ENCODE measurements around the gene COBLL1. TPM values are rescaled to one million over a fixed set of nuclear protein-coding genes. Genes with fewer than 3 reads are reported as not detected.

The COBLL1 gene
- total RNA-seq, 1 experiment from 2014 or later, result 5.9 TPM

GRCh38 chr2:164812378-164812777, 29.2 kb downstream of the COBLL1 start:
- H3K27ac ChIP-seq (ENCODE audit: insufficient read length, low read depth, low read length), result no peak overlapping the region
- H3K23me2 ChIP-seq (ENCODE audit: insufficient read length, low read depth, low read length, poor library complexity, severe bottlenecking), result no peaks in the 10 kb centered on the region
- no peak for DNase-seq
- no peaks in the 10 kb centered on the region for H3K9me3 ChIP-seq (ENCODE audit: control insufficient read depth, low read depth, low read length)
- H2BK5ac ChIP-seq (ENCODE audit: insufficient read length, low read length), result no peak overlapping the region
- no peak overlapping the region for H3K18ac ChIP-seq (ENCODE audit: insufficient read length, low read depth, low read length)
- Mint-ChIP-seq H3K4me1 (0 out of 4 replicates have a peak, but pooled peaks cover 0 to 3% of the 10 kb centered on the region in 2 experiments), H3K27ac (no peak overlapping the region), H3K9me3 (no peaks in the 10 kb centered on the region), H3K36me3 (ENCODE audit: insufficient read depth in 1 of 3, low read depth in 3 of 3) (no peaks in the 10 kb centered on the region), H3K27me3 (ENCODE audit: low read depth) (no peaks in the 10 kb centered on the region), H3K4me3 (no peak overlapping the region)
- H3T11ph ChIP-seq (ENCODE audit: low read length), result no peak overlapping the region
- no peak overlapping the region for H4K8ac ChIP-seq (replicated peaks; ENCODE audit: insufficient read length, low read depth, low read length)
- H2BK20ac ChIP-seq (ENCODE audit: low read depth, low read length, poor library complexity, severe bottlenecking), result no peak overlapping the region
- H3K27me3 ChIP-seq (ENCODE audit: insufficient read depth, low read length), result no peaks in the 10 kb centered on the region
- H3K4me1 ChIP-seq (ENCODE audit: insufficient read depth, low read length), result no peaks in the 10 kb centered on the region
- no peak overlapping the region for H4K5ac ChIP-seq (ENCODE audit: insufficient read length, low read depth, low read length)
- no CpG with 5 or more reads among the region's 1 CpG for WGBS (ENCODE audit: extremely low coverage, insufficient read length, low lambda C conversion rate)
- no peak overlapping the region for H2BK120ac ChIP-seq (ENCODE audit: low read depth, low read length, poor library complexity, severe bottlenecking)
- no peak overlapping the region for H2AFZ ChIP-seq (ENCODE audit: low read length)
- H3K9ac ChIP-seq (ENCODE audit: extremely low read depth, insufficient read length, low read length), result no peak overlapping the region
- no peaks in the 10 kb centered on the region for H4K20me1 ChIP-seq (ENCODE audit: control insufficient read depth, insufficient read depth, insufficient read length)
- no peak overlapping the region for H2AK5ac ChIP-seq (ENCODE audit: insufficient read length, low read length)
- H2BK12ac ChIP-seq (ENCODE audit: insufficient read length, low read depth, low read length), result no peak overlapping the region
- no peak overlapping the region for H3K23ac ChIP-seq (ENCODE audit: insufficient read length, low read depth, low read length)
- no peak overlapping the region for H3K14ac ChIP-seq (ENCODE audit: insufficient read depth, low read length)
- H3K56ac ChIP-seq (ENCODE audit: insufficient read length, low read depth, low read length), result no peak overlapping the region
- no peaks in the 10 kb centered on the region for H3K79me1 ChIP-seq (ENCODE audit: insufficient read depth, low read depth, low read length, poor library complexity, severe bottlenecking)
- TF ChIP-seq CTCF (conservative IDR thresholded peaks at IDR 0.05), result no peak
- H3K4me2 ChIP-seq (ENCODE audit: insufficient read depth, insufficient read length, low read length), result no peak overlapping the region
- no peak overlapping the region for H2BK15ac ChIP-seq (ENCODE audit: low read depth, low read length)
- no peak overlapping the region for H3K4ac ChIP-seq (ENCODE audit: low read depth, low read length)
- no peaks in the 10 kb centered on the region for H3K79me2 ChIP-seq (ENCODE audit: insufficient read depth, low read length)
- H4K91ac ChIP-seq (ENCODE audit: insufficient read length, low read depth, low read length), result no peak overlapping the region
